ENCODE measurements around the gene MYO18B.

Gene MYO18B

GRCh38 chr22:26054841-26055605 lies 313.0 kb downstream of the MYO18B start:
- no peak for DNase-seq (ENCODE audit: low read depth)
- TF ChIP-seq CTCF (IDR thresholded peaks at IDR 0.05; ENCODE audit: low read length, missing control alignments): no peak
- H3K4me3 ChIP-seq (replicated peaks; ENCODE audit: low read depth, low read length): no peak overlapping the region

GRCh38 chr22:26055693-26056092 lies 313.7 kb downstream of the MYO18B start:
- DNase-seq (ENCODE audit: low read depth): no peak
- TF ChIP-seq CTCF (IDR thresholded peaks at IDR 0.05; ENCODE audit: low read length, missing control alignments): no peak
- no peak overlapping the region for H3K4me3 ChIP-seq (replicated peaks; ENCODE audit: low read depth, low read length)

- no peak for DNase-seq (ENCODE audit: low read depth)
- H3K4me3 ChIP-seq (replicated peaks; ENCODE audit: low read depth, low read length): no peak overlapping the region
- no peak for TF ChIP-seq CTCF (IDR thresholded peaks at IDR 0.05; ENCODE audit: low read length, missing control alignments)
Measured at GRCh38 chr22:26056455-26057200, 314.6 kb downstream of the MYO18B start.

GRCh38 chr22:26057731-26058130 lies 315.7 kb downstream of the MYO18B start:
- no peak for TF ChIP-seq CTCF (IDR thresholded peaks at IDR 0.05; ENCODE audit: low read length, missing control alignments)
- DNase-seq (ENCODE audit: low read depth): no peak
- H3K4me3 ChIP-seq (replicated peaks; ENCODE audit: low read depth, low read length): no peak overlapping the region

GRCh38 chr22:26064048-26064447 lies 322.1 kb downstream of the MYO18B start:
- H3K4me3 ChIP-seq (replicated peaks; ENCODE audit: low read depth, low read length): no peak overlapping the region
- no peak for DNase-seq (ENCODE audit: low read depth)
- no peak for TF ChIP-seq CTCF (IDR thresholded peaks at IDR 0.05; ENCODE audit: low read length, missing control alignments)

- DNase-seq (ENCODE audit: low read depth): no peak
- H3K4me3 ChIP-seq (replicated peaks; ENCODE audit: low read depth, low read length): no peak overlapping the region
- TF ChIP-seq CTCF (IDR thresholded peaks at IDR 0.05; ENCODE audit: low read length, missing control alignments): no peak
Measured at GRCh38 chr22:26065847-26066246, 323.9 kb downstream of the MYO18B start.

Measured in fibroblast of pulmonary artery (primary cell).